ENCODE results near the gene CACNG8. TPM values are rescaled to one million over a fixed set of nuclear protein-coding genes. Genes with fewer than 3 reads are reported as not detected.

Gene CACNG8
- total RNA-seq, 3 donors from 2014 or later (not counting 1 experiment from before 2014, with no cell fraction given): 2.3 TPM; not detected in 2

Other genes starting within 250 kb of the CACNG8 start
- 10 to 100 TPM in 1 of 3 donors, under 1 TPM in 2; 0.35 to 13.6 (median 0.84) TPM for gene NLRP12, start 138.6 kb upstream of the CACNG8 start, total RNA-seq
- gene MYADM, start 95.1 kb upstream of the CACNG8 start, total RNA-seq: 100 to 1,000 TPM; 219 to 658 (median 296) TPM
- 1 to 10 TPM in 2 of 3 donors, under 1 TPM in 1; 0.55 to 2.6 (median 1.5) TPM for gene PRKCG, start 80.7 kb upstream of the CACNG8 start, total RNA-seq
- gene CACNG7, start 53.7 kb upstream of the CACNG8 start, total RNA-seq: not detected
- gene CACNG6, start 28.7 kb downstream of the CACNG8 start, total RNA-seq: 10 to 100 TPM in 1 of 3 donors, not detected in 2; 11.5 TPM
- gene VSTM1, start 101.0 kb downstream of the CACNG8 start, total RNA-seq: 1 to 10 TPM in 2 of 3 donors, under 1 TPM in 1; 0.72 to 2.8 (median 2.7) TPM
- gene TARM1, start 118.4 kb downstream of the CACNG8 start, total RNA-seq: not detected
- gene OSCAR, start 137.9 kb downstream of the CACNG8 start, total RNA-seq: 1 to 10 TPM; 2.3 to 5.4 (median 4.4) TPM
- 10 to 100 TPM; 48.4 to 91.9 (median 71.4) TPM for gene NDUFA3, start 139.9 kb downstream of the CACNG8 start, total RNA-seq
- gene TFPT, start 152.7 kb downstream of the CACNG8 start, total RNA-seq: 10 to 100 TPM; 14.1 to 14.4 (median 14.2) TPM
- 10 to 100 TPM; 64.4 to 65.9 (median 64.9) TPM for gene PRPF31, start 152.8 kb downstream of the CACNG8 start, total RNA-seq
- 10 to 100 TPM; 46.3 to 73.9 (median 51.7) TPM for gene CNOT3, start 174.8 kb downstream of the CACNG8 start, total RNA-seq
- gene LENG1, start 196.8 kb downstream of the CACNG8 start, total RNA-seq: 1 to 10 TPM; 8.3 to 9.4 (median 9.1) TPM
- gene TMC4, start 210.2 kb downstream of the CACNG8 start, total RNA-seq: 1 to 10 TPM; 7.2 to 8.2 (median 7.5) TPM
- gene MBOAT7, start 226.6 kb downstream of the CACNG8 start, total RNA-seq: 10 to 100 TPM; 24.1 to 53.9 (median 31.2) TPM
- gene TSEN34, start 228.4 kb downstream of the CACNG8 start, total RNA-seq: 10 to 100 TPM; 11.5 to 16.7 (median 13.5) TPM
- gene RPS9, start 237.9 kb downstream of the CACNG8 start, total RNA-seq: 100 to 1,000 TPM; 617 to 958 (median 906) TPM

Measured in natural killer cell (primary cell).